CD4-positive, alpha-beta T cell (primary cell): Measurements from ENCODE around the gene TIRAP. TPM values are rescaled to one million over a fixed set of nuclear protein-coding genes. Genes with fewer than 3 reads are reported as not detected.

Experiments
- ATAC-seq: fragments of 200-7000 bp; cut with Tn5 transposase; one replicate; pipeline ENCODE4 v1.10.0; 2022; ENCODE audit warnings: mild to moderate bottlenecking; ENCODE audit not compliant: poor library complexity
- CTCF ChIA-PET: fragments of 350-600 bp; sonication (Branson Sonifier 250); formaldehyde crosslinking; loops from one replicate; lab custom pipeline; 2021; ENCODE audit warnings: antibody characterized with exemption, inconsistent platforms; lab: Charles Lee
- POLR2A ChIA-PET: fragments of 350-600 bp; sonication (Branson Sonifier 250); formaldehyde crosslinking; loops from one replicate; lab custom pipeline; 2021; ENCODE audit warnings: antibody characterized with exemption, inconsistent platforms; lab: Charles Lee
- DNase-seq, 14 experiments: peaks; one replicate each; pipeline ENCODE4 v3.0.0-alpha.2; 2013 to 2020; ENCODE audit warnings: mixed read lengths in 2 of 14
- H3K27ac ChIP-seq, 2 donors: one replicate each; pipeline versions ENCODE4 v1.5.1 to v1.7.0; 2013; ENCODE audit warnings: low read length in 2 of 2, low read depth in 1 of 2, mild to moderate bottlenecking in 1 of 2
- H3K27me3 ChIP-seq, 2 experiments: 1 replicate in 1 of 2; 2 replicates in 1 of 2; pipeline versions ENCODE4 v1.6.1 to v1.7.0; 2013; ENCODE audit warnings: low read length in 2 of 2, control low read depth in 1 of 2, mild to moderate bottlenecking in 1 of 2, moderate library complexity in 1 of 2; ENCODE audit not compliant: insufficient read depth in 2 of 2, control insufficient read depth in 1 of 2
- H3K36me3 ChIP-seq: one replicate; pipeline ENCODE4 v1.6.1; 2013; ENCODE audit warnings: low read length, control low read depth; ENCODE audit not compliant: insufficient read depth
- H3K4me1 ChIP-seq: one replicate; pipeline ENCODE4 v1.6.1; 2013; ENCODE audit warnings: low read length, control low read depth; ENCODE audit not compliant: insufficient read depth
- H3K4me3 ChIP-seq: one replicate; pipeline ENCODE4 v1.5.1; 2013; ENCODE audit warnings: mild to moderate bottlenecking, low read length, moderate library complexity
- H3K9me3 ChIP-seq, 2 experiments: 1 replicate in 1 of 2; 2 replicates in 1 of 2; pipeline versions ENCODE4 v1.6.1 to v1.7.0; 2013; ENCODE audit warnings: low read length in 2 of 2, mild to moderate bottlenecking in 2 of 2, control low read depth in 1 of 2, moderate library complexity in 1 of 2; ENCODE audit not compliant: control insufficient read depth in 1 of 2, insufficient read depth in 1 of 2
- H3K27ac Mint-ChIP-seq: one replicate; pipeline ENCODE4 v1.8.0; 2020; ENCODE audit warnings: mixed read lengths
- H3K27me3 Mint-ChIP-seq: one replicate; pipeline ENCODE4 v1.8.0; 2021; ENCODE audit warnings: mixed read lengths
- H3K36me3 Mint-ChIP-seq: one replicate; pipeline ENCODE4 v1.8.0; 2021; ENCODE audit warnings: low read depth, mixed read lengths
- H3K4me1 Mint-ChIP-seq: one replicate; pipeline ENCODE4 v1.8.0; 2021; ENCODE audit warnings: low read depth, mixed read lengths
- H3K4me3 Mint-ChIP-seq: one replicate; pipeline ENCODE4 v1.8.0; 2020; ENCODE audit warnings: mild to moderate bottlenecking, mixed read lengths
- H3K9me3 Mint-ChIP-seq: one replicate; pipeline ENCODE4 v1.8.0; 2020; ENCODE audit warnings: mixed read lengths
- intact Hi-C, 2 experiments: fragments of 100-400 bp; cut with DNase I in 1 of 2; cut with micrococcal nuclease in 1 of 2; formaldehyde crosslinking; loops; one replicate each; pipeline versions ENCODE4 v1.15.1 to v1.9.0; 2023 to 2025; cut with DNase I, micrococcal nuclease
- total RNA-seq, 174 experiments: library from RNA in 2 of 174; stranded (reverse) in 2 of 174; gene quantifications; one replicate each; pipeline ENCODE4 v1.2.3 and lab custom pipeline; 2021 to 2026
- TF ChIP-seq, protein P1 (sequence below): fragments of 200-600 bp; IDR thresholded peaks from one replicate; pipeline ENCODE4 v1.8.0; 2022; ENCODE audit warnings: antibody characterized with exemption, mild to moderate bottlenecking

The TIRAP gene
- total RNA-seq, 2 experiments from 2014 or later, result 7.7 to 7.9 TPM

DNA sequence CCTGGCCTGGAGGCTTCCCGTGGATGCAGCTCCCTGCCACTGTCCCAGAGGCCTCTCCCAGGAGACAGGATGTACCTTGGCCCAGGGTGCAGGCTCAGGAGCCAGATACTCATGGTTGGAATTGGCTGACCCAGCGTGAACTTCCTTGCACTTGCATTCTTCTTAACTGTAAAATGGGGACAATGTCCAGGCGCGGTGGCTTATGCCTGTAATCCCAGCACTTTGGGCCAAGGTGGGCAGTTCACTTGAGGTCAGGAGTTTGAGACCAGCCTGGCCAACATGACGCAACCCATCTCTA, 52.5 kb downstream of the TIRAP start:
- H3K4me1 ChIP-seq, result peaks cover 3% of the 10 kb centered on the region

DNA sequence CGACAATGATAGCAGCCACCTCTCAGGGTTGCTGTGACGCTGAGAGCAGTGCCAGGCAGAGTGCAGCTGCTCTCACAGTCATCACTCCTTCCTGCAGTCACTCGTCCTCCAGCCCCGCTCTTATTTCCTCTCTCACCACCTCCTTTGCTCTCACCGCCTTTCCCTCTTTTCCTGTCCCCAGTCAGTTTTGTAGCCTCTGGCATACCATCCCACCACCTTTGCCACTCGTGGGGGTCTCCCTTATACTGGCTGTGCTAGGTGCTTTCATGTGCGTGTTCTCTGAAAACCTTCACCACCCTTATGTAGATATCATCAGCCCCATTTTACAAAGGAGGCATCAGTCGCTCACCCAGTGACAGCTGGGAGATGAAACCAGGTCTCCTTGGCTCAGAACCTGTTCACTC, 53.2 kb downstream of the TIRAP start:
- Mint-ChIP-seq H3K9me3 (no peaks in the 10 kb centered on the region), H3K4me3 (no peak overlapping the region), H3K36me3 (peaks cover 82% of the 10 kb centered on the region), H3K27me3 (no peaks in the 10 kb centered on the region), H3K27ac (peak overlapping the region; percentile 66), H3K4me1 (no peaks in the 10 kb centered on the region)
- H3K4me3 ChIP-seq, result no peak overlapping the region
- TF ChIP-seq, protein P1, sequence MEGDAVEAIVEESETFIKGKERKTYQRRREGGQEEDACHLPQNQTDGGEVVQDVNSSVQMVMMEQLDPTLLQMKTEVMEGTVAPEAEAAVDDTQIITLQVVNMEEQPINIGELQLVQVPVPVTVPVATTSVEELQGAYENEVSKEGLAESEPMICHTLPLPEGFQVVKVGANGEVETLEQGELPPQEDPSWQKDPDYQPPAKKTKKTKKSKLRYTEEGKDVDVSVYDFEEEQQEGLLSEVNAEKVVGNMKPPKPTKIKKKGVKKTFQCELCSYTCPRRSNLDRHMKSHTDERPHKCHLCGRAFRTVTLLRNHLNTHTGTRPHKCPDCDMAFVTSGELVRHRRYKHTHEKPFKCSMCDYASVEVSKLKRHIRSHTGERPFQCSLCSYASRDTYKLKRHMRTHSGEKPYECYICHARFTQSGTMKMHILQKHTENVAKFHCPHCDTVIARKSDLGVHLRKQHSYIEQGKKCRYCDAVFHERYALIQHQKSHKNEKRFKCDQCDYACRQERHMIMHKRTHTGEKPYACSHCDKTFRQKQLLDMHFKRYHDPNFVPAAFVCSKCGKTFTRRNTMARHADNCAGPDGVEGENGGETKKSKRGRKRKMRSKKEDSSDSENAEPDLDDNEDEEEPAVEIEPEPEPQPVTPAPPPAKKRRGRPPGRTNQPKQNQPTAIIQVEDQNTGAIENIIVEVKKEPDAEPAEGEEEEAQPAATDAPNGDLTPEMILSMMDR, result no peak
- H3K9me3 ChIP-seq, result no peaks in the 10 kb centered on the region
- no peaks in the 10 kb centered on the region for H3K27me3 ChIP-seq
- ChIA-PET CTCF (interaction anchor here (0.7 kb wide), 1 partner anchor 133 kb away, joined by 3 read pairs; no protein-coding TSS in a partner anchor), POLR2A (no interaction called here)
- ATAC-seq, result peak; percentile 68
- intact Hi-C loops, result no loop called here
- peaks cover 3% of the 10 kb centered on the region for H3K4me1 ChIP-seq
- DNase-seq, result no peak
- H3K36me3 ChIP-seq, result peaks cover 76% of the 10 kb centered on the region
- H3K27ac ChIP-seq, result no peak overlapping the region

More for the DNA sequence above, 52.5 kb downstream of the TIRAP start:
- intact Hi-C loops, result no loop called here
- DNase-seq, result no peak
- Mint-ChIP-seq H3K36me3 (peaks cover 78% of the 10 kb centered on the region), H3K4me1 (no peaks in the 10 kb centered on the region), H3K27me3 (no peaks in the 10 kb centered on the region), H3K4me3 (no peak overlapping the region), H3K27ac (no peak overlapping the region), H3K9me3 (no peaks in the 10 kb centered on the region)
- ChIA-PET CTCF (interaction anchor here (0.7 kb wide), 1 partner anchor 133 kb away, joined by 3 read pairs; no protein-coding TSS in a partner anchor), POLR2A (no interaction called here)
- TF ChIP-seq, protein P1, result no peak
- Histone ChIP-seq H3K36me3 (peaks cover 72% of the 10 kb centered on the region), H3K27me3 (no peaks in the 10 kb centered on the region), H3K27ac (no peak overlapping the region), H3K9me3 (no peaks in the 10 kb centered on the region), H3K4me3 (no peak overlapping the region)
- no peak for ATAC-seq

DNA sequence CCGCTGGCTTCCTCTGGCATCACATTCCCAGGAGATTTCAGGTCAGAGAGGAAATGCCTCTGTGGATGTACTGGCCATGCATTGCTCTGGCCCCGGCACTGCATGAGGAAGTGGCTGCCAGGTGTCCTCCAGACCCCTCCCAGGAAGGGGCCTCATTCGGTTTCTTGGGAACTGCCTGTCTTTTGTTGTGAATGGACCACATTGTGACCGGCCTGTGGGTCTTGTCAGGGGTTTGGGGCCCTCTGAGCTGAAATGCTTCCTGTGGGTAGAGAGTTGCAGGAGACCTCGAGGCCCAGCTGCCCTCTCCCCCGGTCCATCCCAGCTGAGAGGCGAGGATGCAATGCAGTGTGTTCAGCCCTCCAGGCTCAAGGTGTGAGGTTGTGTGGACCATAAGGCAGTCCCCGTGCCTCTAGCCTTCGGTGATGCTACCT, 53.8 kb downstream of the TIRAP start:
- Histone ChIP-seq H3K4me1 (peaks cover 3% of the 10 kb centered on the region), H3K27ac (no peak overlapping the region), H3K27me3 (no peaks in the 10 kb centered on the region), H3K9me3 (no peaks in the 10 kb centered on the region), H3K36me3 (peaks cover 76% of the 10 kb centered on the region), H3K4me3 (no peak overlapping the region)
- POLR2A ChIA-PET, result no interaction called here
- Mint-ChIP-seq H3K36me3 (peaks cover 82% of the 10 kb centered on the region), H3K4me3 (no peak overlapping the region), H3K4me1 (no peaks in the 10 kb centered on the region), H3K9me3 (no peaks in the 10 kb centered on the region), H3K27me3 (no peaks in the 10 kb centered on the region), H3K27ac (peak overlapping the region; percentile 66)
- ATAC-seq (no peak), DNase-seq (no peak)
- intact Hi-C loops, result no loop called here
- TF ChIP-seq, protein P1, result no peak
- CTCF ChIA-PET, result no interaction called here
